Suprapubic skin (tissue), 3 donors: ENCODE results near the gene DROSHA.

Experiments used
- EP300 ChIP-seq: sonication (generic); formaldehyde crosslinking; IDR thresholded peaks from one replicate; pipeline ENCODE4 v1.6.1; 2017; ENCODE audit warnings: antibody characterized with exemption
- POLR2A ChIP-seq, 2 donors: fragments of 450-650 bp; IDR thresholded peaks; one replicate each; pipeline ENCODE4 v1.6.1; 2017; ENCODE audit warnings: antibody characterized with exemption in 2 of 2, mild to moderate bottlenecking in 2 of 2, moderate library complexity in 2 of 2
- TF ChIP-seq, protein P1 (sequence below), 2 donors: fragments of 200-600 bp in 1 of 2; fragments of 450-650 bp in 1 of 2; sonication (generic) in 1 of 2; IDR thresholded peaks; one replicate each; pipeline ENCODE4 v1.5.1; 2016 to 2019; ENCODE audit warnings: antibody characterized with exemption in 2 of 2, mild to moderate bottlenecking in 1 of 2, moderate library complexity in 1 of 2

DNA sequence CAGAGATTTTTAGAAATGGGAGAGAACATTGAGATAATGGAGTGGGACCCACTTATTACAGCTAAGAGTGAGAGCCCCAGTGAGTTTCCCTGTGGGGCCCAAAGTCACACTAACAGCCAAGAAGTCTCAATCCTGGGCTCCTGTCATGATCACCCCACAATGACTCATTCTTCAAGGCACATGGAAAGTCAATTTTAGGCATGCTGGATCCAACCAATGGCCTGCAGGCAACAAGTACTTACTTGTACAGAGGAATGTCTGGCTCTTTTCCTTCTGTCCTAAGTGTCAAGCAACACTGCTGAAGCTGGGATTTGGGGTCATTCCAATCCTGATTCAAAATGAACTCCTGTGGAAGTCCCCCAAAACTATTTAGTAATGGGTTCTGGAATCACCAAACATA is 123.1 kb downstream of the DROSHA start:
- TF ChIP-seq, protein P1, sequence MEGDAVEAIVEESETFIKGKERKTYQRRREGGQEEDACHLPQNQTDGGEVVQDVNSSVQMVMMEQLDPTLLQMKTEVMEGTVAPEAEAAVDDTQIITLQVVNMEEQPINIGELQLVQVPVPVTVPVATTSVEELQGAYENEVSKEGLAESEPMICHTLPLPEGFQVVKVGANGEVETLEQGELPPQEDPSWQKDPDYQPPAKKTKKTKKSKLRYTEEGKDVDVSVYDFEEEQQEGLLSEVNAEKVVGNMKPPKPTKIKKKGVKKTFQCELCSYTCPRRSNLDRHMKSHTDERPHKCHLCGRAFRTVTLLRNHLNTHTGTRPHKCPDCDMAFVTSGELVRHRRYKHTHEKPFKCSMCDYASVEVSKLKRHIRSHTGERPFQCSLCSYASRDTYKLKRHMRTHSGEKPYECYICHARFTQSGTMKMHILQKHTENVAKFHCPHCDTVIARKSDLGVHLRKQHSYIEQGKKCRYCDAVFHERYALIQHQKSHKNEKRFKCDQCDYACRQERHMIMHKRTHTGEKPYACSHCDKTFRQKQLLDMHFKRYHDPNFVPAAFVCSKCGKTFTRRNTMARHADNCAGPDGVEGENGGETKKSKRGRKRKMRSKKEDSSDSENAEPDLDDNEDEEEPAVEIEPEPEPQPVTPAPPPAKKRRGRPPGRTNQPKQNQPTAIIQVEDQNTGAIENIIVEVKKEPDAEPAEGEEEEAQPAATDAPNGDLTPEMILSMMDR (IDR thresholded peaks at IDR 0.05): no peak
- TF ChIP-seq POLR2A (IDR thresholded peaks at IDR 0.05): no peak
- no peak for TF ChIP-seq EP300
